Large intestine (tissue), 3 donors: ENCODE results near the gene PTPRN2. TPM values are rescaled to one million over a fixed set of nuclear protein-coding genes. Genes with fewer than 3 reads are reported as not detected.

Experiments
- DNase-seq, 2 donors: peaks; one replicate each; pipeline versions ENCODE4 v3.0.0 to v3.0.0-alpha.2; 2013
- H3K27ac ChIP-seq: one replicate; pipeline ENCODE4 v1.5.1; 2013; ENCODE audit warnings: low read length
- H3K27me3 ChIP-seq: 2 replicates; pipeline ENCODE4 v1.6.1; 2013; ENCODE audit warnings: low read length; ENCODE audit not compliant: control insufficient read depth, insufficient read depth
- H3K36me3 ChIP-seq: 2 replicates; pipeline ENCODE4 v1.6.1; 2013; ENCODE audit warnings: low read length; ENCODE audit not compliant: control insufficient read depth, insufficient read depth
- H3K4me1 ChIP-seq: one replicate; pipeline ENCODE4 v1.6.1; 2013; ENCODE audit warnings: low read length; ENCODE audit not compliant: control insufficient read depth, insufficient read depth
- H3K4me3 ChIP-seq: one replicate; pipeline ENCODE4 v1.5.1; 2013; ENCODE audit warnings: low read length
- H3K9me3 ChIP-seq: one replicate; pipeline ENCODE4 v1.6.1; 2013; ENCODE audit warnings: mild to moderate bottlenecking, low read depth, low read length, moderate library complexity; ENCODE audit not compliant: control insufficient read depth
- WGBS: methylation state at CpG from one replicate; pipeline ENCODE4 v1.1.5; 2013; ENCODE audit warnings: low lambda C conversion rate; ENCODE audit not compliant: insufficient coverage; 5-methylcytosine and 5-hydroxymethylcytosine counted together
- polyA plus RNA-seq: library from polyadenylated mRNA; unstranded; fragments of 120-200 nt; gene quantifications from one replicate; pipeline ENCODE4 v1.2.1, GENCODE V29; 2013

PTPRN2 gene
- polyA plus RNA-seq, 1 donor, result 13.4 TPM

DNA sequence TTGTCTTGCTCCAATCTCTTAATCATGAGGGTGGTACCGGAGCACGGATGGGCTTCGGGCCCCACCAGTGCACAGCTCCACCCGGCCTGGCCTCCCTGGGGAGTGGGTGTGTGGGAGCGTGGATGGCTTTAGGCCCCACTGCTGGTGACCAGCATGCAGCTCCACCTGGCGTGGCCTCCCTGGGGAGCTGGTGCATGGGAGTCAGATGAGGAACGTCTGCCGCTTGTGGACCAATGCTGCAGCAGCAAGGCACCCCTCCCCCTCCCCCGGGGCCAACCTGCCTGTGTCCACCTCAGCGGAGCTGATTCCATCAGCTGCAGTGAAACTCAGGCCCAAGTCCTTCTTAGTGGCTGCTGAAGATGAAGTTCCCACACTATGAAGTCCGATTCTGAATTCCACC lies 511.4 kb downstream of the PTPRN2 start:
- Histone ChIP-seq H3K27me3 (no peaks in the 10 kb centered on the region), H3K4me3 (no peak overlapping the region), H3K4me1 (no peaks in the 10 kb centered on the region), H3K27ac (no peak overlapping the region), H3K9me3 (peaks cover 37% of the 10 kb centered on the region), H3K36me3 (no peaks in the 10 kb centered on the region)
- DNase-seq, result no peak
- WGBS, result no CpG with 5 or more reads among the region's 11 CpGs

GRCh38 chr7:158075633-158076001 lies 512.0 kb downstream of the PTPRN2 start:
- no CpG with 5 or more reads among the region's 17 CpGs for WGBS
- no peaks in the 10 kb centered on the region for H3K4me1 ChIP-seq

GRCh38 chr7:158074896-158075632 lies 512.6 kb downstream of the PTPRN2 start:
- H3K9me3 ChIP-seq, result peaks cover 48% of the 10 kb centered on the region
- 90% methylated on average over 2 of the region's 29 CpGs for WGBS
- H3K36me3 ChIP-seq, result no peaks in the 10 kb centered on the region
- H3K4me1 ChIP-seq, result no peaks in the 10 kb centered on the region
- H3K4me3 ChIP-seq, result no peak overlapping the region
- DNase-seq, result no peak
- no peak overlapping the region for H3K27ac ChIP-seq
- H3K27me3 ChIP-seq, result no peaks in the 10 kb centered on the region

More at GRCh38 chr7:158075633-158076001, 512.0 kb downstream of the PTPRN2 start:
- Histone ChIP-seq H3K9me3 (peaks cover 43% of the 10 kb centered on the region), H3K27me3 (no peaks in the 10 kb centered on the region), H3K36me3 (no peaks in the 10 kb centered on the region), H3K27ac (no peak overlapping the region), H3K4me3 (no peak overlapping the region)
- no peak for DNase-seq

DNA sequence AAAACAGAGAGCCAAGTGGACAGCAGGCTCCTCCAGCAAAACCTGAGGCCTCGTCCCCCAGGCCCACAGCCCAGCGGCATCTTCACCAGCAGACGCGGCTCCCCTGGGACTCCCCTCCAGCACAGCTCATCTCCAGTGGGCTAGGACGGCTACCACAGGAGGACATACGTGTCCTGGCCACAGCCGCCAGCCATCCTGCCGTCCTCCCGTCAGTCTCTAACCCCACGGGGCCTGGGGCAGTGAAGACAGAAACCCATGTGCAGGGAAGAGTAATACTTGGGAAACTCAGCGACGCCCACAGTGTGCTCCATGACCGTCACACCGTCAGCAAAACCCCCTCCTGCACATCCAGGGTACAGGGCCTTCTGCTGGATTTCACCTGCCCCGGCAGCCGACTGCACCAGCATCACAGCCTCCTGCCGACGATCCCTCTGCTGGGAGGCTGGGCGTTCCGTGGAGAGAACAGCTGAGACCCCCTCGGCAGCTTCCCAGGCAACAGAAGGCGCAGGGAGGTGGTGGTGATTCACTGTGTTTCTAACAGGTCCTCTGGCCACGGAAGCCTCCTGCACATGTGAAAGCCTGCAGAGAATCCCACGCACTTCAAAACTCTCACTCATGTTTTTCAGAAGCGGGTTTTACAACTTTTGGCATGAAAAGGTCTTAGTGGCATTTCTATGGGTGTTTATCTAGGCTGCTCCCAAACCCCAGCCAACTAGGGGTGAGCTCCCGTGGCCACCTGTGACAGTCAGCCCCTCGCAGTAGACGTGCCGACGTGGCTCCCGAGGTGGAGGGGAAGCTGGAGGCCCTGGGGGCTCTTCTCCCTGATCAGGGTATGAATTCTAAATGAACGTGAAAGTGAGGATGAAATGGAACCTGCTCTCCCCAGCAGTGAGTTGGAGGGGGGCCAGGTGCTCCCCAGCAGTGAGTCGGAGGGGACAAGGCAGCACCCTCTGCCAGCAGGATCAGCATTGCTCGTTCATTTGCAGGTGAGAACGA lies 513.5 kb downstream of the PTPRN2 start:
- Histone ChIP-seq H3K36me3 (no peaks in the 10 kb centered on the region), H3K9me3 (peaks cover 50% of the 10 kb centered on the region), H3K4me1 (no peaks in the 10 kb centered on the region), H3K4me3 (no peak overlapping the region), H3K27ac (no peak overlapping the region), H3K27me3 (no peaks in the 10 kb centered on the region)
- DNase-seq, result no peak
- WGBS, result no CpG with 5 or more reads among the region's 35 CpGs

- no peak for DNase-seq
These were observed 514.5 kb downstream of the PTPRN2 start for GRCh38 chr7:158072991-158073730.

DNA sequence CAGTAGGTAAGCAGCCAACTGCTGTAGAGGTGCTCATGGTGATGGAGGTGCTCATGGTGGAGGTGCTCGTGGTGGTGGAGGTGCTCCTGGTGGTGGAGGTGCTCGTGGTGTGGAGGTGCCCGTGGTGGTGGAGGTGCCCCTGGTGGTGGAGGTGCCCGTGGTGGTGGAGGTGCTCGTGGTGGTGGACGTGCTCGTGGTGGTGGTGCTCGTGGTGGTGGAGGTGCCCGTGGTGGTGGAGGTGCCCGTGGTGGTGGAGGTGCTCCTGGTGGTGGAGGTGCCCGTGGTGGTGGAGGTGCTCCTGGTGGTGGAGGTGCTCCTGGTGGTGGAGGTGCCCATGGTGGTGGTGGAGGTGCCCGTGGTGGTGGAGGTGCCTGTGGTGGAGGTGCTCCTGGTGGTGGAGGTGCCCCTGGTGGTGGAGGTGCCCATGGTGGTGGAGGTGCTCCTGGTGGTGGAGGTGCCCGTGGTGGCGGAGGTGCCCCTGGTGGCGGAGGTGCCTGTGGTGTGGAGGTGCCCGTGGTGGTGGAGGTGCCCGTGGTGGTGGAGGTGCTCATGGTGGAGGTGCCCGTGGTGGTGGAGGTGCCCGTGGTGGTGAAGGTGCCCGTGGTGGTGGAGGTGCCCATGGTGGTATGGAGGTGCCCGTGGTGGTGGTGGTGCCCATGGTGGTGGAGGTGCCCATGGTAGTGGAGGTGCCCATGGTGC lies 517.3 kb downstream of the PTPRN2 start:
- H3K27me3 ChIP-seq, result no peaks in the 10 kb centered on the region
- no CpG with 5 or more reads among the region's 21 CpGs for WGBS
- no peak overlapping the region for H3K27ac ChIP-seq
- no peak for DNase-seq
- no peaks in the 10 kb centered on the region for H3K36me3 ChIP-seq
- no peaks in the 10 kb centered on the region for H3K4me1 ChIP-seq
- peaks cover 49% of the 10 kb centered on the region for H3K9me3 ChIP-seq
- no peak overlapping the region for H3K4me3 ChIP-seq

More at GRCh38 chr7:158072991-158073730, 514.5 kb downstream of the PTPRN2 start:
- Histone ChIP-seq H3K36me3 (no peaks in the 10 kb centered on the region), H3K4me3 (no peak overlapping the region), H3K27me3 (no peaks in the 10 kb centered on the region), H3K9me3 (peaks cover 52% of the 10 kb centered on the region), H3K27ac (no peak overlapping the region), H3K4me1 (no peaks in the 10 kb centered on the region)
- WGBS, result no CpG with 5 or more reads among the region's 18 CpGs

- WGBS, result no CpG with 5 or more reads among the region's 9 CpGs
- Histone ChIP-seq H3K4me3 (no peak overlapping the region), H3K36me3 (no peaks in the 10 kb centered on the region), H3K27me3 (no peaks in the 10 kb centered on the region), H3K9me3 (peaks cover 47% of the 10 kb centered on the region), H3K27ac (no peak overlapping the region), H3K4me1 (no peaks in the 10 kb centered on the region)
- no peak for DNase-seq
These were observed 518.8 kb downstream of the PTPRN2 start for GRCh38 chr7:158068853-158069252.

- no CpG with 5 or more reads among the region's 14 CpGs for WGBS
- DNase-seq, result no peak
- no peaks in the 10 kb centered on the region for H3K4me1 ChIP-seq
- H3K27ac ChIP-seq, result no peak overlapping the region
- no peaks in the 10 kb centered on the region for H3K36me3 ChIP-seq
- H3K9me3 ChIP-seq, result peaks cover 40% of the 10 kb centered on the region
- no peak overlapping the region for H3K4me3 ChIP-seq
- H3K27me3 ChIP-seq, result no peaks in the 10 kb centered on the region
These were observed 519.6 kb downstream of the PTPRN2 start for GRCh38 chr7:158067931-158068482.

DNA sequence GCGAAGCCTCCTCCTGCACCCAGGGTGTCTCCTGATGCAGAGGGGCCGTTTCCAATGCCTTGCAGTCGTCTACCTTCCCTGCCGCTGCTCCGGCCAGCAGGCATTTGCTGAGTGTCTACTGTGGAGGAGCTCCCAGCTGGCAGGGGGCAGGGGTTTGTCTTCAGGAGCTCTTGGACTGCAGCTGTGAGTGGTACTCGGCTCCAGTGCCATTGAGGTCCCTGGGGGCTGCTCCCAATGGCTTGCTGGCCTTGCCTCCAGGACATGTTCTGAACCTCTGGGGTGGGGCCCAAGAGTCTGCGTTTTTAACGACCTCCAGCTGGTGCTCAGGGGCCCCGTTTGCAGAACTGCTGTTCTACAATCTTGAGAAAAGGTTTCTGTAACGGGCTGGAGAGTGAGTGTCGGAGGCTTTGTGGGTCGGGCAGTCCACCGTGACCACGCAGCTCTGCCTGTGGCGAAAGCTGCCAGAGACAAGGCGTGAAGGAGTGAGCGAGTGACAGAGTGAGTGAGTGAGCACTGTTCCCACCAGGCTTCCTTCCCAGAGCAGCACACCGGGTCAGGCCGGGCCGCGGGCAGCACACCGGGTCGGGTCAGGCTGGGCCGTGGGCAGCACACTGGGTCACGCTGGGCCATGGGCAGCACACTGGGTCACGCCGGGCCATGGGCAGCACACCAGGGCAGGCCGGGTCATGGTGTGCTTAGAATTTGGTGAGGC lies 520.2 kb downstream of the PTPRN2 start:
- no peaks in the 10 kb centered on the region for H3K36me3 ChIP-seq
- no CpG with 5 or more reads among the region's 28 CpGs for WGBS
- DNase-seq, result no peak
- H3K4me1 ChIP-seq, result no peaks in the 10 kb centered on the region
- H3K27me3 ChIP-seq, result no peaks in the 10 kb centered on the region
- no peak overlapping the region for H3K27ac ChIP-seq
- no peak overlapping the region for H3K4me3 ChIP-seq
- H3K9me3 ChIP-seq, result peaks cover 43% of the 10 kb centered on the region
